GM19025 (cell line): ENCODE data around the gene SRGAP1.
"Not testable (repeated sequence)": the region's sequence is repeated elsewhere in the genome, so short reads cannot be mapped to it uniquely, and the experiment has no call there.

ENCODE experiments used
- ATAC-seq: cut with Tn5 transposase; IDR thresholded peaks from one replicate; pipeline ENCODE4 v1.9.1; 2021; ENCODE audit warnings: mild to moderate bottlenecking, low read depth, moderate library complexity; ENCODE audit not compliant: unreplicated experiment

The SRGAP1 gene

DNA sequence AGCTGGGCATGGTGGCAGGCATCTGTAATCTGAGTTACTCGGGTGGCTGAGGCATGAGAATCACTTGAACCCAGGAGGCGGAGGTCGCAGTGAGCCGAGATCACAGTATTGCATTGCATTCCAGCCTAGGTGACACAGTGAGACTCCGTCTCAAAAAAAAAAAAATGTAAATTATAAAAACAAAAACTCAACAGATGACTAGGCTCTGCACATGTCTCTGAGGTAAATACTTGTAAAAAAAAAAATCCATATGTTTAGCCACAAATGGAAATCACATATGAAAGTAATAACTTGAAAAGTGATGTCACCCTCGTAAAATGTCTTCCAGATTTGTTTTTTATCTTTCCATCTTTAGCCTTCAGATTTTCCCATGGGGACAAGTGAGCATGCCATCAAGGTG, 292.6 kb downstream of the SRGAP1 start:
- no peak for ATAC-seq

DNA sequence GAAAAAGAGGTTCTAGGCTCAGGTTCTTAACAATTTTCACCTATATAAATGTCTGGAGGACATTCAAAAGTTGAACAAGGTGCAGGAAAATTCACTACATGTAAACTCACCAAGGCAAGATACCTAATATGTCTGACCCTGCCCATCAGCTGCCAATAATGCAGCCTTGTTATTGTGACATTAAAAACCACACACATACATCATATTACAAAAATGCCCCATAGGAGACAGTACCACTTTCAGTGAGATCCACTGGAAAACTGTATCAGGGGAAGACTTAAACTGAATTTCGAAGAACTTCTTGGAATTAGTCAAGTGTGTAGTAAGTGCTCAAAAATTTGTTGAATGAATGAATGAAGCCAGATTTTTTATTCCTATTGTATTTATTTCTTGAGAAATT, 294.5 kb downstream of the SRGAP1 start:
- ATAC-seq = no peak

DNA sequence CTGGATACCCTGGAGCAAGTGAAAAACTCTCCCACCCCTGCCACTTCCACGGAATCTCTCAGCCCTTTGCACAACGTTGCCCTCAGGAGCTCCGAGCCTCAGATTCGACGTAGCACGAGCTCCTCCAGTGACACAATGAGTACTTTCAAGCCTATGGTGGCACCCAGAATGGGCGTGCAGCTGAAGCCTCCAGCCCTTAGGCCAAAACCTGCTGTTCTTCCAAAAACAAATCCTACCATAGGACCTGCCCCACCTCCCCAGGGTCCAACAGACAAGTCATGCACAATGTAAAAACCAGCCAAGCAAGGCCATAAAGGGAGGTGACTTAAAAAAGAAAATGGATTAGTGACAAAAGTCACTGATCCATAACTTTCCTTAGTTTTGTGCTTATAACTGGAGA, 297.9 kb downstream of the SRGAP1 start:
- ATAC-seq = no peak

DNA sequence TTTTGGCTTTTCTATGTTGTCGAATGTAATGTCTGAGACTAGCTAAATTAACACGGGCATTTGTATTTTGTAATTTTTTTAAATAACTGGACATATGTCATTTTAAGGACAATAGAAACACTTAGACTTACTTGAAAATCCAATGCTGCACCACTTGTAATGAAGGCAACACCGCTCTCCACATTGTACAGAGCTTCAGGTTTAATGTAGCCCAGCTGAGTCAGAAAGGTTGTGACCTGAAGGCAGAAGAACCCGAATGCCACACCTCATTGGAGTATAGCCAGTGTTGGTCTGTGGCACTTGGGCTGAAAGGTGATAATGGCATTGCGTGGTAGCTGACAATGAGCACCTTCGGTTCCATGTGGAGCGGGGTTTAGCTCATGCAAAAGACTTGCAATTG, 298.3 kb downstream of the SRGAP1 start:
- ATAC-seq = no peak

DNA sequence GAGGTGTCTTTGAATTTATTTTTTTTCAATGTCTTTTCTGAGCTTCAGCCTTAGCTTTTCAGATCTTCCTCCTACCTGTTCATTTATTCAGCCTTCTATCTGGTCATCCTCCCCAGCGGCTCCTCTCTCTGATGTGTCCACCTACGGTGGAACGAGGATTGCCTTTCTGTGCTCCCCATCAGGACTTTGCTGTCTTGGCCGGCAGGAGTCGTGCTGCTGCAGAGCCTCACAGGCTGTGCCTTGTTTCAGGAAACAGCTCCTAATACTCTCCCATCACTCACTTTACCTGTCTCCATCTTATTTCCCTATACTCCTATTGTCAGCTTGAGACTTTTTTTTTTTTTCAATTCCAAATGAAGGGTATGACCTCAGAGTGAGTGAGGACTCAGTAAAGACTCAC, 300.7 kb downstream of the SRGAP1 start:
- no peak for ATAC-seq

DNA sequence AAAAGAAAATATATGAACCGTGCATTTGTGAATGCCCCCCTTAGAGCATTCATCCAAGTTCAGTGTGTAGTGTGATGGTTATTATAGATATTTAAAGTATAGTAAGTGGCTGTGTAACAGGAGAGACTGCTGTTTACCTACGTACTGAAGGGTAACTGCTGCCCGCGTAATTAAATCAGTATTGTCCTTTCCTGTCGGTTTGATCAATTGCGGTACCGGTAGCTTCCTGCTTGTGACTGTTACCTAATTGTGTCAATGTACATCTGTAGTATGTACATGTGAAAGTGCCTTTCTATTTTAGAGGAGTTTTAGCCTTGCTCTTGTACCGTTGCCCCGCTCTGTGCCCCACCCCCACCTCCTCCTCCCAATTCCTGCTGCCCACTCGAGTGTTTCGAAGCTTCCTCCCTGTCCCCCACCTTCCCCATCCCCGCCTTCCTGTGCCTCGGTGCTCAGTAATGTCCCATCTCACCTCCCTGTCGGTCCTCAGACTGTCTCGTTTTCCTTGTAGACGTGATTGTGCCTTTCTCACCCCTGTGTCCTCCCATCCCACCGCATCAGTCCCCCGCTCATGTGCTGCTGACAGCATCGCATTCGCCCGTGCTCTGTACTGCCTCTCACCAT, 302.6 kb downstream of the SRGAP1 start:
- no peak for ATAC-seq

DNA sequence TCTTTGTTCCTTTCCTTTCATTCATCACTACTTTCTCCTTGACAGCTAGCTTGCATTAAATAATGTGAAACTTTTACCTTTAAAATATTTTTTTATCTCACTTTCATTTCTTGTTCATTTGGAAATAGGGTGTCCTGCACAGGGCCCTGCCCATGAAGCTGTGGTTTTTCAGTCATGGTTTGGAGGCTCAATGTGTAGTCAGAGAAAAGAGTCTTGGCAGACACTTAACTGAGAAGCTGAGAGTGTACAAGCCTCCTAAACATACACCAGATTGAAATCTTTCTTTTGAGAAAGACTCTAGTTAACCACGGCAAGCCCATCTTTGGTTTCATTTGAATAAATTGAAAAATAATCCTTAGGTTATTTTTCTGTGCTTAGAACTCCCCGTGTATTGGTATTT, 303.4 kb downstream of the SRGAP1 start:
- no peak for ATAC-seq

DNA sequence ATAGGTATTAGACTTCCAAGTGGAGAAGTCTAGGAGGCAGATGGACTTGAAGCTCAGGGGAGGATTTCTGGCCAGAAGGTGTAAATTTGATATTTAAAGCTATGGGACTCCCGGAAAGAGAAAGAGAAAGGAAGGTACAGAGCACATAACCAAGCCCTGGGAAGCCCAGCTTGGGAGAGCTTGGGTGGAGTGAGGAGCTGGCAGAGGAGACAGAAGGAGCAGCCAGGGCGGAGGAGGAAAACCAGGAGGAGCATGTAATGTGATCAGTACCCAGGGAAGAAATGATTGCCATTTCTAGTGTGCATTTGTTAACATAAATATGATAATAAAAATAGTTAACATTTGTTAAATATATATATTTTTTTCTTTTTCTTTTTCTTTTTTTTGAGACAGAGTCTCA, 310.2 kb downstream of the SRGAP1 start:
- no peak for ATAC-seq

DNA sequence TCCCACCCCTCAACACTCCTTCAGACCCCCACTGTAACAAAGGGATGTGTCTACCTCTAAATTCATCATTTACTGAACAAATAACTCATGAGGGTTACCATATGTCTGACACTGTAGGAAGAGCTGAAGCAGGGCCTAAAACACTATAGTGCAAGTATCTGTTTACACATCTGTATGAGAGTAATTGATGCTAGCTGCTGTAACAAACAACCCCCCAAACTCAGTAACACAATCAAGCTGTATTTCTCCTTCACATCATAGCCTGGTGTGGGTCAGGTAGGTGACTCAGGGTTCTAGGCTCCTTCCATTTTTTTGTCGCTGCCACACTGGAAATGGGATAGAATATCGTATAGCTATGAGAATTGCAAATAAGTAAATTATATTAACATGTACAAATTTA, 312.6 kb downstream of the SRGAP1 start:
- ATAC-seq = no peak

DNA sequence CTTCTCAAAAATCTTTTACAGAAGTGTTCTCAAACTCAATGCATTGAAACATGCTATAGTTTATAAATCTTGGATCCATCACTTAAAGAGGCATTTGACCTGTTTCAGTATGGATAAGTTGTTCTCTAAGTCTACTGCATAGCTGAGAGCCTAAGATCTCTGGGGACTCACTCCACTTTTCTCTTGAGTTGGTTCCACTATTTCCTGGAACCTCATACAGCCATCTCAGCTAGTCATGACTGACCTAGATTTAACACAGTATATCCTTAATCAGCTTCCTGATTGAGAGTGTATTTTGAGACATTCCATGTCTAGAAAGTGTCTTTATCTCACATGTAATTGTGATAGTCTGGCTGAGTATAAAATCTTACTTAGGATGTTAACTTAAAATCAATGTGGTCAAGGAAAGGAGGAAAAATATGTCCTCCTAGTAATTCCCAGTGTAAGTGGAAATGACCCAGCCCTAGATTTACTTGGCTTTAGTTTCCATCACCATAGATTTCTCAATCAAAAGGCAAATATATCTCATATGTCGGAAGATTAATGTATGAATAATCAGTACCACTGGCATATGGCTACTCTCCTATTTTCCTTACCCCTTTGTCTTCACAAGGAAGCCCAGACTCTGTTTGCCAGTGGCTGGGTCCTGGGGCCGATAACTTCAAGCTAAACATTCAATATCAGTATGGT, 315.7 kb downstream of the SRGAP1 start:
- no peak for ATAC-seq

DNA sequence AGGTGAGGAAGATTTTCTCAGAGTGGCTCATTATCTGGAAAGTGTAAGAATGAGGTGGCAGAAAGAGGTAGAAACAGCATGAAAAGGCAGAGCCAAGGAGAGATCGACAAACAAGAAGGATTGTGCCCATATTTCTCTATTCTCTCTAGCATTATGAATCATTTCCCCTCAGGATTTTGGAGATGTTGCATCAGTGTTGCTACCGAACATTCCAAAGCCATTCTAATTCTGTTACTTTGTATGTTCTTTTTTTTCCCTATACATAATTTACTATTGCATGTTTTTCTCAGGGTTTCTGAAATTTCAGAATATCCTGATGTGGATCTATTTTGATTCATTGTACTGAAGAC, 316.2 kb downstream of the SRGAP1 start:
- ATAC-seq = no peak

DNA sequence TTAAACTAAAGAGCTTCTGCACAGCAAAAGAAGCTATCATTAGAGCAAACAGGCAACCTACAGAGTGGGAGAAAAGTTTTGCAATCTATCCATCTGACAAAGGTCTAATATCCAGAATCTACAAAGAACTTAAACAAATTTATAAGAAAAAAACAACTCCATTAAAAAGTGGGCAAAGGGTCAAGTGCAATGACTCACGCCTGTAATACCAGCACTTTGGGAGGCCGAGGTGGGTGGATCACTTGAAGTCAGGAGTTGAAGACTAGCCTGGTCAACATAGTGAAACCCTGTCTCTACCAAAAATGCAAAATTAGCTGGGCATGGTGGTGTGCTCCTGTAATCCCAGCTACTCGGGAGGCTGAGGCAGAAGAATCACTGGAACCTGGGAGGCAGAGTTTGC, 322.1 kb downstream of the SRGAP1 start:
- not testable (repeated sequence) for ATAC-seq

DNA sequence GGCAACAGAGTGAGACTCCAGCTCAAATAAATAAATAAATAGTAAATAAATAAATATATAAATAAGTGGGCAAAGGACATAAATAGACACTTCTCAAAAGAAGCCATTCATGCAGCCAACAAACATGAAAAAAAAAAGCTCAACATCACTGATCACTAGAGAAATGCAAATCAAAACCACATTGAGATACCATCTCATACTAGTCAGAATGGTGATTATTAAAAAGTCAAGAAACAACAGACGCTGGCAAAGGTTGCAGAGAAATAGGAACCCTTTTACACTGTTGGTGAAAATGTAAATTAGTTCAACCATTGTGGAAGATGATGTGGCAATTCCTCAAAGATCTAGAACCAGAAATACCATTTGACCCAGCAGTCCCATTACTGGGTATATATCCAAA, 322.5 kb downstream of the SRGAP1 start:
- not testable (repeated sequence) for ATAC-seq

DNA sequence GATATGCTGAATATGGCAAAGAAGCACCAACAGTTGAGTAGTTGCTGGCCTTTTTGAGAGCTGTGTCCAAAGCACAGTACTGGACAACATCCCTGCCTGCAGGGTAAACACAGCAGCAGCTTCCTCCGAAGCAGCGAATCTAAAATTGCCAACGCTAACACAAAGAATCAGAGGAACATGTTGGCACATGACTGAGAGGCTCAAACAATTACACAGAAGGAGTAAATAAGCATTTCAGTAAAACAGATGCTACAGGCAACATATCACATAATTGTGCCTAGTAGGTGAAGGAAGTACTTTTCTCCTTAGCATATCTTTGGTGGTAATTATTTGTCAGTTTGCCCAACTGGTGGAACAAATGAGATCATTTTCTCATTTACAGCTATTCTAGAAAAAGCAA, 325.5 kb downstream of the SRGAP1 start:
- no peak for ATAC-seq

DNA sequence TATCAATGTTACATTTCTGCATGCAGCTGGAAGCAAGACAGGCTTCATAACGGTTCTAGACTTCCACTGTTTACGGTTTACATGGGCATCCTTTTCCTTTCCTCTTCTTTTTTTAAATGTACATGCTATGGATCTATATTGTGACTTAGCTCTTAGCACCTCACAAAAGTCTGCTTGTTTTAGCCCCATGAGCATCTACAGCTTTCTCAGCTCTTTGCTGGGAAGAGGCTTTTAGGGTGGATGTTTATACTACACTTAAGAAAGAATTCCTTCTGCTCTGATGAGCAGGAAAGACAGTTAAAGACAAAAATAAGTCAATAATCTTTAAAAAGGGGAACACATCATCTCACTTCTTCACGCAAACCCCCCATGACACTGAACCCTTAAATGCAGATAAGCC, 326.2 kb downstream of the SRGAP1 start:
- no peak for ATAC-seq

DNA sequence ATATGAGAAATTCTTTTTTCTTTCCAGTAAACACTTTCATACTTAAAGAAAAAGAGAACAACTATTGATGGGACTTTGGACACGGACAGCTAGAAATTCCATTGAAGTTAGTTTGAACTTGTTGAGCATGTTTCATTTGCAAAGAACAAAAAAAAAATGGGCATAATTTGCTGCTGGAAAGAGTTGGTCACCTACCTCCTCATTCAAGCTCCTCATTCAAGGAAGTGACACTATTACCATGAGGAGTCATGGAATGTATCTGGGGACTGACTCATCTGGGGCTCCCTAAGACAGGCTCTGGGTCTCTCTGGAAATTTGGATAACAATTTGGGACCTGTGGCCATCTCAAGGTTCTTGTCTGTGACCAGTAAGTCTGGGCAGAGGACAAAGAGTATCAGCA, 327.2 kb downstream of the SRGAP1 start:
- no peak for ATAC-seq

DNA sequence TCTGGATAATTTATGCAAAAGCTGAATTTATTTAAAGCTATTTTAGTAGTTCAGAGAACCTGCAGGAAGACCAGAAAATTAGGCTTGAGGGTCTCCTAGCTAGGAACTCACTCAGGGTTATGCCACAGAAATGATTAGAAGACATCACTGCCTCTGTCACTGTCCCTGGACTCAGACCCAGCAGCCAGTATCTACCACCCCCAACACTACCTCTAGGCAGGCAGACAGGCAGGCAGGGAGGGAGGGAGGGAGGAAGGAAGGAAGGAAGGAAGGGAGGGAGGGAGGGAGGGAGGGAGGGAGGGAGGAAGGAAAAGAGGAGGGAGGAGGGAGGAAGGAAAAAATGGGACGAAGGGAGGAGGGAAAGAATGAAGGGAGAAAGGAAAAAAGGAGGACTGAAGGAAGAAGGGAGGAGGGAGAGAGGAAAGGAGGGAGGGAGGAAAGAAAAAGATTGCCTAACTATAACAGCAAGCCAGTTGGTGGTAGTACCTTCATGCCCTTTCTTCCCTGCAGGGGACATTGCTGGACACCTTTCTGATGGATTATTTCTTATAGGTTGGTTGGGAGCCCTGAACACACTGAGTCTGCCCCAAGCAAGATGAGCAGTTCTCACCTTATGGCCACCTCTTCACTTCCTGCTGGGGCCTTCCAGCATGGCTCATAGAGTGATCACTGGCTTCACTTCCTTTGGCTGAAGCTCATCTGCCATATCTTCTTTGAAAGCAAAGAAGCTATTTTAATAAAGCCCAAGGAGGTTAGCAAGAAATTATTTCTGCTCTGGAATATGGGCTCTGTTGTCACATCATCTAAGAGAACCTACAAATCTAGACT, 327.9 kb downstream of the SRGAP1 start:
- ATAC-seq = no peak

DNA sequence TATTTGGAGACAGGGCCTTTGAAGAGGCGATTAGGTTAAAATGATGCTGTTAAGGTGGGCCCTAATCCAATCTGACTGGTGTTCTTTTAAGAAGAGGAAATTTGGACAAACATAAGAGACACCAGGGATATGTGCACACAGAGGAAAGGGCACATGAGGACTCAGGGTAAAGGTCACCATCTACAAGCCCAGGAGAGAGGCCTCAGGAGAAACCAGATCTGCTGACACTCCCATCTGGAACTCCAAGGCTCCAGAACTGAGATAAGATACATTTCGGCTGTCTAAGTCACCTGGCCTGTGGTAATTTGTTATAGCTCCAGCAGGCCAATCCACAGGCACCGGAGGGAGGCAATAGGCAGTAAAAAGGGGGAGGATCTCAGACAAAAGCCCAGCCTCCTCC, 329.0 kb downstream of the SRGAP1 start:
- no peak for ATAC-seq

DNA sequence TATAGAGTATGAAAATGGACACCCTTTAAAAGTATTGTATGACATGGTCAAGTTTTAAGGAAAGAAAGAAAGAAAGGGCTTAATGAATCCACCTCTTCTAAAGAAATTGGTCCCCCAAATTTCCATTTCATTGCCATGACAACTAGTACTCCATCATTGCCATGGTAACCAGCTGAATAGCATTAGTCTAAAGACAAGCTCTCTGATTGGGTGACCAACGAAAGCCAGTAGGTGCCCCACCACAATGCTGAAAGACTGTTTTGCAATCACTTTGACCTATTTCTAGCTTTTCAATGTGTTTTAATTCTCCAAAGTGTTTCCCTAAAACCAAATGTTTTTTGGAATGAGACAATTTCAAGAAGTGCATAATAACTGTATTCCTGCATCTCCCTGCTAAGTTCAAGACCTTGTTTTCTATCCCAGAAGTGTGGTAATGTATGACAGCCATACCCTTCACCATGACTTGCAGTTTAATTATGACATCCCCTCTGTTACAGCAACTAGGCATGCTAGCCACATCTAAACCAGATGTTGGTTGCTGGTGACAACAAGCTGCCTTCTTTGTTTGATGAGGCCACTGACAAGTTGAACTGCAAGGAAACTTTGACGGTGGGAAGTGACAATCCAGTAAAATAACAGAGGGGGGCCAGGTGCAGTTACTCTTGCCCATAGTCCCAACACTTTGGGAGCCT, 330.9 kb downstream of the SRGAP1 start:
- no peak for ATAC-seq

DNA sequence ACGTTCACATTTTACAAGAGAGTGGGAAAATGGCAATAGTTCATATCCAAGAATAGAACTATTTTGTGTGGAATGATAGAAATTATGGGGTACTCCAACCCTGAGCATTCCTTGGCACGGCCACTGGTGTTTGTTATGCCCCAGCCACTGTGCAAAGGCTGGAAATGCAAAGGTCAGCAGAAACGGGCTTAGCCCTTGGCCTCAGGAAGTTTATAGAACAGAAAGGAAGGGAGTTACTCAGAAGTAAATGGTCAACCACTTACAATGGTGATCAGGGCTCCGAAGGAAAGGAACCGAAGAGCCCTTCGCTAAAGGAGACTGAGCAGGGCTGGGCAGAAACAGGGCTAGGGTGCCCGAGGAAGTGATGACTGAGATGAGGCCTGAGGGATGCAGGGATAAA, 332.5 kb downstream of the SRGAP1 start:
- no peak for ATAC-seq

DNA sequence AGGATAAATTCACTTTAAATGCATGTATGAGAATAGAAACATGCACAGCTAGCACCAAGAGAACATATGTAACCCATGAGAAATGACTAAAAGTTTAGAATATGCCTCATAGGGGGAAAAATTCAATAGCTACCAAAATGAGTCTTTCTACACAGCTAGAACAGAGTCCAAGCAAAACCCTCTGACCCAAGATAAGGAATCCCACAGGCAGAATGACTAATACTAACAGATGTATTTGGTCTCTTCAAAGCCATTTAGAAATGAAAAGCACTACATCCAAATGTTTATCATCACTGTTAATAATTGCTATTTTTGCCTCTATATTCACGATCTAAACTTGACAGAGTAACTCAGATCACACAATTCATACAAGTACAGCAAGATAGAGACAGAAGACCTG, 333.6 kb downstream of the SRGAP1 start:
- ATAC-seq = no peak
